WI38 (cell line): ENCODE results near the gene RAPSN.

Experiments used
- H3K4me3 ChIP-seq: 2 replicates; pipeline ENCODE4 v1.5.1; 2011; ENCODE audit warnings: low read depth, mild to moderate bottlenecking, control low read depth, low read length
- CTCF ChIP-seq: IDR thresholded peaks from 2 replicates; pipeline ENCODE4 v1.5.1; 2012; ENCODE audit warnings: low read depth, mild to moderate bottlenecking, control low read depth, low read length

Gene RAPSN

GRCh38 chr11:47451436-47451835 lies 2.5 kb upstream of the RAPSN start:
- no peak for TF ChIP-seq CTCF
- H3K4me3 ChIP-seq, result no peak overlapping the region

GRCh38 chr11:47449541-47449940 lies 605 bp upstream of the RAPSN start:
- H3K4me3 ChIP-seq, result no peak overlapping the region
- TF ChIP-seq CTCF, result no peak

GRCh38 chr11:47447906-47448305 lies 1.0 kb downstream of the RAPSN start:
- no peak for TF ChIP-seq CTCF
- H3K4me3 ChIP-seq, result no peak overlapping the region

- H3K4me3 ChIP-seq, result no peak overlapping the region
- no peak for TF ChIP-seq CTCF
Measured at GRCh38 chr11:47446833-47447232, 2.1 kb downstream of the RAPSN start.

GRCh38 chr11:47445840-47446239 lies 3.1 kb downstream of the RAPSN start:
- H3K4me3 ChIP-seq, result no peak overlapping the region
- TF ChIP-seq CTCF, result no peak

GRCh38 chr11:47443817-47444216 lies 5.1 kb downstream of the RAPSN start:
- H3K4me3 ChIP-seq, result no peak overlapping the region
- no peak for TF ChIP-seq CTCF

GRCh38 chr11:47443028-47443700 lies 5.8 kb downstream of the RAPSN start:
- TF ChIP-seq CTCF, result no peak

More at GRCh38 chr11:47443028-47443700, 5.8 kb downstream of the RAPSN start:
- H3K4me3 ChIP-seq, result no peak overlapping the region
